PC-9 (cell line): ENCODE data around the gene LETM1. TPM values are rescaled to one million over a fixed set of nuclear protein-coding genes. Genes with fewer than 3 reads are reported as not detected.

ENCODE experiments used
- BruUV-seq: library from RNA; stranded (reverse); fragments of 400-500 nt; replicated peaks from 2 replicates; lab custom pipeline; 2021; lab: Mats Ljungman, UMichigan
- CTCF ChIA-PET: fragments of 300-600 bp; sonication (Branson Sonifier 250); formaldehyde crosslinking; loops from one replicate; lab custom pipeline; 2022; ENCODE audit warnings: antibody characterized with exemption; lab: Charles Lee
- POLR2A ChIA-PET: fragments of 300-600 bp; sonication (Branson Sonifier 250); formaldehyde crosslinking; loops from one replicate; lab custom pipeline; 2022; ENCODE audit warnings: antibody characterized with exemption; ENCODE audit not compliant: unreplicated experiment; lab: Charles Lee
- DNase-seq, 2 experiments: peaks; one replicate each; pipeline versions ENCODE4 v3.0.0 to v3.0.0-alpha.2; 2015 to 2022; ENCODE audit warnings: mixed read lengths in 1 of 2
- H2AFZ ChIP-seq: fragments of 200-600 bp; sonication (generic); 2 replicates; pipeline ENCODE4 v1.8.1; 2017; ENCODE audit warnings: antibody characterized with exemption
- H3F3A ChIP-seq: fragments of 200-600 bp; sonication (generic); 2 replicates; pipeline ENCODE4 v1.8.1; 2017; ENCODE audit warnings: antibody characterized with exemption, mild to moderate bottlenecking, low read depth; ENCODE audit not compliant: insufficient read depth
- H3K27ac ChIP-seq: fragments of 200-600 bp; sonication (generic); 2 replicates; pipeline ENCODE4 v1.6.1; 2016; ENCODE audit warnings: mixed run types
- H3K27me3 ChIP-seq: fragments of 200-600 bp; sonication (generic); 2 replicates; pipeline ENCODE4 v1.6.1; 2016; ENCODE audit warnings: low read depth, mixed run types; ENCODE audit not compliant: insufficient read depth
- H3K36me3 ChIP-seq: fragments of 200-600 bp; sonication (generic); 2 replicates; pipeline ENCODE4 v1.6.1; 2016; ENCODE audit warnings: low read depth, mixed run types
- H3K4me1 ChIP-seq: fragments of 200-600 bp; sonication (generic); replicated peaks from 2 replicates; pipeline ENCODE4 v1.6.1; 2016; ENCODE audit warnings: mixed run types; ENCODE audit not compliant: insufficient read depth
- H3K4me2 ChIP-seq: fragments of 200-600 bp; sonication (generic); 2 replicates; pipeline ENCODE4 v1.6.1; 2017; ENCODE audit warnings: mixed run types
- H3K4me3 ChIP-seq: fragments of 200-600 bp; sonication (generic); 2 replicates; pipeline ENCODE4 v1.6.1; 2016; ENCODE audit warnings: mixed run types
- H3K79me2 ChIP-seq: fragments of 200-600 bp; sonication (generic); 2 replicates; pipeline ENCODE4 v1.6.1; 2017; ENCODE audit warnings: low read depth, mixed run types
- H3K9me2 ChIP-seq: fragments of 200-600 bp; sonication (generic); 2 replicates; pipeline ENCODE4 v1.8.1; 2017; ENCODE audit warnings: mild to moderate bottlenecking; ENCODE audit not compliant: insufficient read depth
- H3K9me3 ChIP-seq: fragments of 200-600 bp; sonication (generic); 2 replicates; pipeline ENCODE4 v1.8.1; 2016; ENCODE audit warnings: low read depth; ENCODE audit not compliant: insufficient read depth
- H4K20me1 ChIP-seq: fragments of 200-600 bp; sonication (generic); 2 replicates; pipeline ENCODE4 v1.8.1; 2017; ENCODE audit not compliant: insufficient read depth
- EZH2 ChIP-seq: fragments of 200-600 bp; sonication (generic); IDR thresholded peaks from 2 replicates; pipeline ENCODE4 v1.8.0; 2017; ENCODE audit warnings: antibody characterized with exemption, low read depth
- intact Hi-C: fragments of 100-400 bp; cut with micrococcal nuclease; formaldehyde crosslinking; loops from one replicate; pipeline ENCODE4 v1.10.0; 2022; ENCODE audit not compliant: unreplicated experiment
- total RNA-seq: library from RNA; stranded (reverse); gene quantifications from 2 replicates; pipeline ENCODE4 v1.2.3, GENCODE V29; 2021
- TF ChIP-seq, protein P1 (sequence below): fragments of 200-600 bp; sonication (generic); conservative IDR thresholded peaks from 2 replicates; pipeline ENCODE4 v1.6.1; 2017; ENCODE audit warnings: mixed run types, antibody characterized with exemption, mild to moderate bottlenecking, moderate library complexity

The LETM1 gene
- total RNA-seq, 1 experiment from 2014 or later: 44.5 TPM

DNA sequence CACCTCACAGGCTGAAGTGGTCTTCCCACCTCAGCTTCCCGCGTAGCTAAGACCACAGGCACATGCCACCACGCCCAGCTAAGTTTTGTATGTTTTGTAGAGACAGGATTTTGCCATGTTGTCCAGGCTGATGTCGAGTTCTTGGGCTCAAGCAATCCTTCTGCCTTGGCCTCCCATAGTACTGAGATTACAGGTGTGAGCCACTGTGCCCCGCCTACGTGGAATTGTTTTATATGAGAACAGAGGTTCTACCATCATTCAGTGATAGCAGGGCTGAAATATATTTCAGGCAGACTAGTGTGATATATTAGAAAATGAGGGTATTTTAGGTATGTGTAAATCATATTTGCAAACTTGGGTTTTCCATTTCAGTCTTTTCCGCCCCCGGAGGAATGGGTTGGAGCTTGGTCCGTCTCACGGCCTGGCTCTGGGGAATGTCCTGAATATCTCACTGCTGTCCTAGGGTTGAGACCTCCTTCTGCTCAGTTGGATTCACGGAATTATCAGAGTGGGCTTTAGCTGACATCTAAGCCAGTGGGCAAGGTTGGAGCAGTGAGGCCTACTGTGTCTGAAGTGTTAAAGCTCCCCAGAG is 35.1 kb upstream of the LETM1 start:
- Histone ChIP-seq H2AFZ (no peak overlapping the region), H3K9me3 (no peaks in the 10 kb centered on the region), H3K4me3 (no peak overlapping the region), H3K79me2 (peaks cover 97% of the 10 kb centered on the region), H3F3A (peaks cover 21% of the 10 kb centered on the region), H3K27me3 (no peaks in the 10 kb centered on the region), H4K20me1 (peaks cover 20% of the 10 kb centered on the region), H3K36me3 (no peaks in the 10 kb centered on the region; the same call in 1 of the 2 replicates), H3K4me1 (no peaks in the 10 kb centered on the region), H3K4me2 (no peak overlapping the region), H3K27ac (no peak overlapping the region), H3K9me2 (no peaks in the 10 kb centered on the region)
- TF ChIP-seq EZH2: no peak
- TF ChIP-seq, protein P1, sequence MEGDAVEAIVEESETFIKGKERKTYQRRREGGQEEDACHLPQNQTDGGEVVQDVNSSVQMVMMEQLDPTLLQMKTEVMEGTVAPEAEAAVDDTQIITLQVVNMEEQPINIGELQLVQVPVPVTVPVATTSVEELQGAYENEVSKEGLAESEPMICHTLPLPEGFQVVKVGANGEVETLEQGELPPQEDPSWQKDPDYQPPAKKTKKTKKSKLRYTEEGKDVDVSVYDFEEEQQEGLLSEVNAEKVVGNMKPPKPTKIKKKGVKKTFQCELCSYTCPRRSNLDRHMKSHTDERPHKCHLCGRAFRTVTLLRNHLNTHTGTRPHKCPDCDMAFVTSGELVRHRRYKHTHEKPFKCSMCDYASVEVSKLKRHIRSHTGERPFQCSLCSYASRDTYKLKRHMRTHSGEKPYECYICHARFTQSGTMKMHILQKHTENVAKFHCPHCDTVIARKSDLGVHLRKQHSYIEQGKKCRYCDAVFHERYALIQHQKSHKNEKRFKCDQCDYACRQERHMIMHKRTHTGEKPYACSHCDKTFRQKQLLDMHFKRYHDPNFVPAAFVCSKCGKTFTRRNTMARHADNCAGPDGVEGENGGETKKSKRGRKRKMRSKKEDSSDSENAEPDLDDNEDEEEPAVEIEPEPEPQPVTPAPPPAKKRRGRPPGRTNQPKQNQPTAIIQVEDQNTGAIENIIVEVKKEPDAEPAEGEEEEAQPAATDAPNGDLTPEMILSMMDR: no peak
- ChIA-PET POLR2A (no interaction called here), CTCF (no interaction called here)
- no TSS peak for BruUV-seq
- no peak for DNase-seq
- intact Hi-C loops: loop anchor here (10.0 kb wide), 1 partner anchor 166 kb away; the partner anchor contains the start of genes TACC3 and TMEM129

DNA sequence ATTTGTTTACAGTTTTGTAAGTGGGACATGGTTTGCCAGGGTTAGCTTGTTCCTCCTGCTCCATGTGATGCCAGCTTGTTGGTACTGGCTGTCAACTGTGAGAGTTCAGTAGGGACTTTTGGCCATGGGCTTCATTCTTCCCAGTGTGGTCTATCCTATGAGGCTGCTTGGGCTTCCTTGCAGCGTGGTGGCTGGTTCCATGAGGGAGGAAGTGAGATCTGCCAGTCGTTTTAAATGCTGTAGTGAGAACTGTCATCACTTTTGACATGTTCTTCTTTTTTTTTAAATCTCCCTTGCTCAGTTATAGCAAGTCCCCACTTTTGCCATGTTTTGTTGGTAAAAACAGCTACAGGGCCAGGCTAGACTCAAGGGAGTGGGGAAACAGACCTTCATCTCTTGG is 31.1 kb upstream of the LETM1 start:
- Histone ChIP-seq H3K36me3 (no peaks in the 10 kb centered on the region; the same call in 1 of the 2 replicates), H3K9me3 (no peaks in the 10 kb centered on the region), H3K4me1 (no peaks in the 10 kb centered on the region), H3K27me3 (no peaks in the 10 kb centered on the region), H3K27ac (no peak overlapping the region), H3K4me3 (no peak overlapping the region), H2AFZ (no peak overlapping the region), H3K79me2 (peaks cover 97% of the 10 kb centered on the region), H4K20me1 (peaks cover 19% of the 10 kb centered on the region), H3K4me2 (no peak overlapping the region), H3F3A (peaks cover 10% of the 10 kb centered on the region; the same call in 1 of the 2 replicates), H3K9me2 (no peaks in the 10 kb centered on the region)
- CTCF ChIA-PET: interaction anchor here (0.6 kb wide), 1 partner anchor 14 kb away, joined by 4 read pairs; no protein-coding TSS in a partner anchor
- TF ChIP-seq, protein P1: no peak
- TF ChIP-seq EZH2: no peak
- BruUV-seq: no TSS peak
- POLR2A ChIA-PET: interaction anchor here (0.6 kb wide), 1 partner anchor 30 kb away, joined by 3 read pairs; no protein-coding TSS in a partner anchor
- intact Hi-C loops: no loop called here
- no peak for DNase-seq

DNA sequence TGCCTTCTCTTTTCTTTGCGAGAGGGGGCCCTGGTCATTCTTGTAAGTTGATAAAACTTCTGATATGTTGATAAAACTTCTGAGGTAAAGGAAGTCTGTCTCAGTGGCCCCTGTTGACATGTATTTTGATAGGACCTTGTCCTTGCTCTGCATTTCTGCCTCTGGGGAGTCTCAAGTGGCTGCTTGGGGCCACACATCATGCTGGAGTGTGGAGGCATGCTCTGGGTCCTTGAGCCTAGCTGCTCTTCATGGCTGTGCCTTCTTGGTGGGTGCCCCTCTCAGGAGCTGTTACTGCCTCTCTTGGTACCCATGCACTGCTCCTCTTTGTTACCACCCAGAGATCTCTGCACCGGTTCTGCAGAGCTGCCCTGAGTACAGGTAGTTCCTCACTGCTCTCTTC is 29.5 kb upstream of the LETM1 start:
- ChIA-PET POLR2A (interaction anchor here (0.6 kb wide), 1 partner anchor 173 kb away, joined by 4 read pairs; the partner anchor contains the start of gene SLBP), CTCF (no interaction called here)
- H3F3A ChIP-seq: peaks cover 14% of the 10 kb centered on the region; the same call in 1 of the 2 replicates
- no peak overlapping the region for H3K27ac ChIP-seq
- H3K9me2 ChIP-seq: no peaks in the 10 kb centered on the region
- intact Hi-C loops: no loop called here
- H3K4me3 ChIP-seq: no peak overlapping the region
- H3K9me3 ChIP-seq: no peaks in the 10 kb centered on the region
- H2AFZ ChIP-seq: no peak overlapping the region
- H3K27me3 ChIP-seq: no peaks in the 10 kb centered on the region
- BruUV-seq: no TSS peak
- no peaks in the 10 kb centered on the region; the same call in 1 of the 2 replicates for H3K36me3 ChIP-seq
- peaks cover 34% of the 10 kb centered on the region for H4K20me1 ChIP-seq
- TF ChIP-seq EZH2: no peak
- TF ChIP-seq, protein P1: no peak
- DNase-seq: no peak
- H3K4me2 ChIP-seq: no peak overlapping the region
- H3K4me1 ChIP-seq: no peaks in the 10 kb centered on the region
- H3K79me2 ChIP-seq: peaks cover 97% of the 10 kb centered on the region
